HK-2 (cell line): Measurements from ENCODE around the gene ERC1.

ENCODE experiments used
- DNase-seq: peaks from one replicate; pipeline ENCODE4 v3.0.0-alpha.2; 2018; ENCODE audit not compliant: unreplicated experiment

ERC1 gene

DNA sequence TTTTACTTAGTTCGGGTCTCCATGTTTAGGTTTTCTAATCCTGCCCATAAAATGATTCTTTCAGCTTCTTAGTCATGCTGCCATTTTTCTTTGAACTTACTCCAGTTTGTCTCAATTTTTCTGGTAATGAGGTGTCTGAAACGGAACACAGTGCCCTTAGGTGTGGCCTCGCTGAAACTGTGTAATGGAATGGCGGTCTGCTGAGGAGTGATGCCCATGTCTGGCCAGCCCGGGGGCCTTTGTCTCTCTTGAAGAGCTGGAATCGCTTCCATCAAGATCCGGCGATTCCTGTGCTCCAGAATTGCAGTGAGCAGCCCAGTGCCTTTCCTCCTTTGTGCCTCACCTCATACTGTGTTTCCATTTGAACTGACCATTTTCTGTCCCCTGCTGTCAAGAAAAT, 490.9 kb downstream of the ERC1 start:
- DNase-seq, result no peak

DNA sequence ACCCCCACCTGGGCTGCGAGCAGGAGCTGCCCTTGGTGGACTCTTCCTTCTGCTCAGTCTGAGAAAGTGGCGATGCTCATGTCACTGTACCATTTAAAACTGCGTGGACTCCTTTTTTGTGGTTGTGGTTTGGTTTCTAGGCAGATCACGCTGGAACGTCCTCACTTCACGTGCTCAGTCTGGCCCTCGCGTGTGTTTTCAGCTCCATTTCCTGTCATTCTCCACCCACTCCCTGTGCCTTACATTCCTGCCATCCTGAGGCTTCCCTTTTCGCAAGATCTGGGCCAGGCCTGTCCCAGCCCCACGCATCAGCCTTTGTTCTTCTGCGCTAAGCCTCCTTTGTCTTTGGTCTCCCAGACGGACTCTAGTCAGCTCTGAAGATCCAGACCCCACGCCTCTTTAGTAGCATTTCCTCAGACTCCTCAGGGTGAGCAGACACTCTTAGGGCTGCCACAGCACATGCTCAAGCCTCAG, 497.9 kb downstream of the ERC1 start:
- DNase-seq, result no peak

DNA sequence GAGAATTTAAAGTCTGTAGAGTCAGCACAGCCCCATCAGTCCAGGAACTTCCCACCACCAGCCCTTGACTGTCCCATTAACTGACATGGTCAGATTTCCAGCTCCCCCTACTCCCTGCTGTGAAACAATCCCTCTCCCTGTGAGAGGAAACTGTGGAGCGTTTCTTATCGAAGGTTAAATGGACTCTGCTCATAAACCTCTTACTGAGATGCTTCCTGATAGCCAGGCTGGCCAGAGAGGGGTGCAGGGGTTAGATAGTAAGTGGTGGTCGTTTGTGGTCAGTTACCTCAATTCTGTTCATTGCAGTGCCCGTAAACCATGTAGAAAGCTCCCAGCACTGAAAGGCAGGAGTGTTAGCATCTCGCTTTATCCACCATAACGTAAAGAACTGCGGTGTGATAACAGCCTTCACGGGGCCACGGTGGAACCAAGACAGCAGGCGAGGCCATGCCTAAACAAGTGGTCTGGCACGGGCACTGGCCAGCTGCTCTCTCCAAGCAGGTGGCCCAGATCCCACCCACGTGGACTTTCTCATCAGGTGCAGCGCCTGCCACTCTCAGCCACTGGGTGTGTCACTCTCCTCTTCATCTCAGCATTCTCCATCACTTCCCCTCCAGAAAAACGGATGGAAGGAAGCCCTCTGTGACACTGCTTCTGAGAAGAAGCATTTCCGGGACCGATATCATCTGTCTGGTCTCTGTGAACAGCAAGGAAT, 501.1 kb downstream of the ERC1 start:
- DNase-seq, result no peak

DNA sequence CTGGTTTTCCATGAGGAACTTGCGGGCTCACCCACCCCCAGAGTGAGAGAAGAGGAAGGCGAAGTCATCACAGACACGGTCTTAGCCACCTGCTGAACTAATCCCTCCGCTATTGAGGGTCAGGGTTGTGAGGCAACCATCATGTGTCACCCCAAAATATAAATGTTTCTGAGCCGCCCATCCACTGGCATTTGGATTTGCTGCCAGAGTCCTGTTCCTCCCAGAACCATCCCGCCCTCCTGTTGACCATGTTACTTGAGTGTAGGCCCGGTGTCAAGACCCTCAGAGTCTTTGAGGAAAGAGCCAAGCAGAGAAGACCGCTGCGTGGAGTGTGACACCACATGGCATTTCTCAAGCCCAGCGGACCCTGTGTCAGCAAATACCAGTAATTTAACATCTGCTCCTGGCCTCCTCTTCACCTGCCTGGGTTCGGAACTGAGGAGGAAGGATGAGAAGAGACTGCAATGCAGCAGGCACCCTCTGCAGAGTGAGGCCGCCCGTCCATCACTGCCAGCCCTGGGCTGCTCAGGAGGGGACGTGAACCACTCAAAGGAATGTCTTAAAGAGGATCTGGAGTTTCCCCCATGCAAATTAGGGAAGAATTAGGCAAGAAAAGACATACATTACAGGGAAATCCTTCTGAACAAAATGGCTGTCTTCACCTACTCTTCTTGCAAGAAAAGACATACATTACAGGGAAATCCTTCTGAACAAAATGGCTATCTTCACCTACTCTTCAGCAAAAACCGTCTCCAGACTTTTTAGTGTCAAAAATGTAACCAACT, 502.9 kb downstream of the ERC1 start:
- DNase-seq, result no peak

DNA sequence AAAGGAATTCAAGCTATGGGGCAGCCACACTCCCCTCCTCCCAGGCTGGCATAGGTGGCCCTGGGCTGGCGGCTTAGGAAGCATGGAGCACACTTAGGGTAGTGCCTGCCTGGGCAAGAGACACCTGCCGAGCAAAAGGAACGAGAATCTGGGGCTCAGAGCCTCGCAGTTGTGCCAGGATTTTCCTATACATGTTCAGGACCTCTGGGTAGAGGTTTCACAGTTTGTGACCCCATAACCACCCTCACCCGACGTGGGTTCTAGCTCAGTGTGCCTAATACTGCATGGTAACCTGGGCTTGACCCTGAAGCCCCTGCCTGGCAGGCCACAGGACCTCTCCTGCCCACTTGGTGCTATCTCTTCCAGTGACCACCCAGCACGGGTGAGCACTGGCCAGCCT, 503.8 kb downstream of the ERC1 start:
- no peak for DNase-seq

DNA sequence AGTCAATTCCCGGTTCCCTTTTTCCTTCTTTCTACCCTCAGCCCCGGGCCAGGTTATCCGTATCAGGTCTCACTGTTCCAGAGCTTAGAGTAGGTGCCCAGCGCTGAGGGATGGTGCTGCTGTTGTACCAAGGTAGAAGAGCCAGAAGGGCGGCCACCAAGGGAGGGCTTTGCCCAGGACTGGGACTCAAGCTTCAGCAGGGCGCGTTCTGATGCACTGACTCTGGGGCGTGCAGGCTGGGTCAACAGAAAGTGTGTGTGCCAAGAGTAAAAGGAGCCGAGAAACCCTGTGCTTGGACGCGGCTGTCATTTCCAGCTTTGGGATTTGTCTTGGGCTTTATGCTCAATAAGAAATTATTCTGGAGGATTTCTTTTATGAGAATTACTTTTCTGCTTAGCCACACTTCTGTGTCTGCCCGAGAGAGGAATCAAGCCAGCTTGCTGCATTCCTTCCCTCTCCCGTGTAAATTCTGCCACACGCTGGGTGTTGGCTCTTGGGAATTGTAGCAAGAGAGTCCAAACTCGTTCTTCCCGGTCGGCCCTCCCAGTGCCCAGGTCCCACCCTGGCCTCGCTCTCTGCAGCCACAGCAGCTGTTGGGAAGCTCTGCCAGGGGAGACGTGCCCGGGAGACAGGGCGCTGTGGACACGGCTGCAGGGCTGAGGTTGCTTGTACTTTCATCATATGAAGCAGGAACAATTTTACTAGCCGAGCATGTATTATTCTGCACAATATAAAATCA, 505.3 kb downstream of the ERC1 start:
- no peak for DNase-seq

DNA sequence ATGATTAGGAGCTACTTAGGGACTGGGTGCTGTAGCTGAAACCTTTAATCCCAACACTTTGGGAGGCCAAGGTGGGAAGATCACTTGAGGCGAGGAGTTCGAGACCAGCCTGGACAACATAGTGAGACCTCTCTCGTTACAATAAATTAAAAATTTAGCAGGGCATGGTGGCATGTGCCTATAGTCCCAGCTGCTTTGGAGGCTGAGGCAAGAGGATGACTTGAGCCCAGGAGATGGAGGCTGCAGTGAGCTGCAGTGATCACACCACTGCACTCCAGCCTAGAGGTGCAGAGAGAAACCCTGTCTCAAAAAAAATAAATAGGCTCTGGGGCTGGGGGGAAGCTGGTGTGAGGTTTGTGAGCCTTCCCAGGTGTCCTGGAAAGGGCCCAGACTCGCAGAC, 506.1 kb downstream of the ERC1 start:
- no peak for DNase-seq

DNA sequence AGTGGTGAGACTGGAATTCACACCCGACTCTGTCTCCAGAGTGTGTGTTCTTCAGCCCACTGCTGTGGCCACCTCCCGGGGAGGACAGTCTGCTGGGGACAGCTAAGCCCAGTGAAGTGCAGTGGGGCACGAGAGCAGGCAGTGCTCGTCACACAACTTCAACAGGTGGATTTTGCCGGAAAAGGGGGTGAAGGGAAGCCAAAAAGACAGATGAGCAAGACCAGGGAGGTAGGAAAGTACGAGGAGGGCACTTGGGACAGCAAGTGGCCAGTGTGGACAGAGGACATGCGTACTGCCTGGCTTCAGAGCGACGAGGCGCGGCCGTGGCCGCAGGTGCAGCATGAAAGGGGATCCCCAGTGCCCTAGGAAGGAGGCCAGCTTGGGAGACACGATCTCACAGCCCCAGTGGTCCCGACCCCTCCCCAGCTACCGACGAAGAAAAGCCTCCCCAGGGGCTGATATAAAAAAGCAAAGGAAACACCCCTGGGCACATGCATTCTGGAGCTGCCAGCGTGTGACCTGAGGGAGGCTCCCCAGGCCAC, 507.2 kb downstream of the ERC1 start:
- no peak for DNase-seq

DNA sequence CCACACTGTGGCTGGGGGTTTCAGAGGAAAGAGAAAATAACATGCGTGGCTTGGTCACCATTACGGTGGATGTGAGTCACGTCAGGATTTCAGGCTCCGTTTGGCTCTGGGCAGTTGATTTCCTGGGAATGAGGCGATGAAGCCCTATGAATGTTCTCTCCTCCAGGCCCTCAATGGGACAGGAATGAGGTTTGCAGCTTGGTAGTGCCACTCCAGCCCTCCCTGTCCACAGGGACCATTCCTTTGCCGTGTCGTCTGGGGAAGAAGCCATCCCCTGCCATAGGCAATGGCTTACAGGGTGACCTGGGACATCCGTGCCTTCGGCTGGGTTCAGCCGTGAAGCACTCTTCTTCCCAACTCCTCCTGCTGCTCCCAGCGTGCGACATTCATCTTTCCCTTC, 508.3 kb downstream of the ERC1 start:
- DNase-seq, result no peak

DNA sequence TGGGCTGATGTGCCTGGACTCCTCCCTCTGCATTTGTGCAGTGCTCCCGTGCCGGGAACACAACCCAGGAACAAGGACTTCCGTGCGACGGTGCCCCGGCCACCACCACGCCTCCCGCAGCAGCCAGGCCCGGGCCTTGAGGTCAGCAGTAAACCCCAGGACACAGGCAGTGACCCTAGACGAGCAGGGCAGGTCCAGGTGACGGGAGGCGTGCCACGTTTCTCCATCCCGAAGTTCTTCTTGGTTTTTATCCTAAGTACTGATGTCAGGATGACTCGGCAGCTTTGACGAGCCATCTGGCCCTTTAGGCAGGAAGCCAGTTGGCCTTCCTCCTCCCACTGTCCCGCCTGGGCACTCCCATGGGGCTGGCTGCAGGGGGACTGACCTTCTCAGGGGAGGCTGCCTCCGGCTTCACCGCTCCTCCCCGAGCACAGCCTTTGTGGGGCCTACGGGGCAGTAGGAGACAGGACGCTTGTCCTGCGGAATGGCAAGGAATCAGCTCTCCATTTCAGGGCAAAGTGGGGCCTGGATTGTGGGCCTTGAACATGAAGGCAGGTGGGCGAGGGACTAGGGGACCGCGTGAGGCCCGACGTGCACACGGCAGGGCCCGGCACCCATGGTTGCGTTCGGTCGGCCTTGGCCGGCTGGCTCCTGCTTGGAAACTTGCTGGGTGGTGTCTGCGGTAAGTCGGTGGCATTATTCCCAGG, 509.2 kb downstream of the ERC1 start:
- no peak for DNase-seq

DNA sequence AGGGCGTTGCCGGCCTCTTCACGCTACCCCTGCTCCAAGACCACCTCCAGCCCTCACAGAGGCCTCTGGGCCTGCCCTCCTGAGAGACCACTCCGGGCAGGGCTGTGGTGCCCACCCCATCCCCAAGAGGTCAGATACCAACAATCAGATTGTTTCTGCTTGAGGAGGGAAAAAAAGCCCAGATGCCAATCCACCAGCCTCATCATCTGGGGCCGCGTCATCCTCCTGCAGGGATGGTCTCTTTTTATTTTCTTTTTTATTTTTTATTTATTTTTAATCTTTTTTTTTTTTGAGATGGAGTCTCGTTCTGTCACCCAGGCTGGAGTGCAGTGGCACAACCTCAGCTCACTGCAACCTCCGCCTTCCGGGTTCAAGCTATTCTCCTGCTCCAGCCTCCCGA, 510.0 kb downstream of the ERC1 start:
- DNase-seq, result no peak

DNA sequence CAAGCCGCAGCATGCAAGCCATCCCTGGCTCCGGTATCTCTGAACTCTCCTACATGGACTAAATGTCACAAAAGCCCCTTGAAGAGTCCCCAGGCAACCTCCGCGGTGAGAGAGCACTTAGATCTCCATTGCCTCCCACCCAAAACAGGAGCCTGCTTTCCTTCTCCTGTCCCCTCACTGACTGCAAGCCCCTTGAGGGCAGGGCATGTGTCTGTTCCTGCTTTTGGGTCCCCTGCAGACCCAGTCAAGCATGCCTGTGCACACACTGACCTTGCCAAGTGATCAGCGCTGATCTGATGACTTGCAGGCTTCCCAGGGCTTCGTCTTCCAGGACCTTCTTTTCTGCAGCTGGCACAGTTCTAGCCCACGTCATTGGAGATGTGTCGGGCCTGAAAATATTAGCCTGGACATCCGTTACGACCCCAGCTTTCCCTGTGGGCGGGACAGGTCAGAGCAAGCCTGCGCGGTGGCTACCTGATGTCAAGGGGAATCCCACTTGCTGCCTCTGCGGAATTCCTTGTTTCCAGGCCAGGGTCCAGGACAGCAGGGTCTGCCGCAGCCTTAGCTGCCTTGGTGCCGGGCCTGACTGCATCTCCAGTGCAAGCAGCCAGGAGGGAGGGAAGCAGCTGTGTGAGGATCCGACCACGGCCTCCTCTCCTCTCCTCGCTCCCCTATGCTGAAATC, 510.8 kb downstream of the ERC1 start:
- no peak for DNase-seq

DNA sequence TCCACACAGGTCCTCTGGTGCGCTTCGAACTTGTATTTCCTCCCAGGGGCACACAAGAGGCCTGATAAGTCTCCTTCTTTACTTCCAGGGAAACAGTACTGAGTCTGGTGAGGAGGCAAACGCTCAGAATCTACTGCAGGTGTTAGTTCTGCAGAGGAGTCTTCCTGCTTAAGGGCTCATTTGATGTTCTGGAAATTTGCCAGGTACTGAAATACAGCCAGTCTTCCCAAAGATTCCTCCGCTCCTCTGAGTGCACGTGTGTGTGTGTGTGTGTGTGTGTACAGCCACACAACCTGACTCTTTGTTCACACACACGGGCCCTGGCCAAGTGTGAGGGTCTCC, 511.3 kb downstream of the ERC1 start:
- DNase-seq, result no peak

DNA sequence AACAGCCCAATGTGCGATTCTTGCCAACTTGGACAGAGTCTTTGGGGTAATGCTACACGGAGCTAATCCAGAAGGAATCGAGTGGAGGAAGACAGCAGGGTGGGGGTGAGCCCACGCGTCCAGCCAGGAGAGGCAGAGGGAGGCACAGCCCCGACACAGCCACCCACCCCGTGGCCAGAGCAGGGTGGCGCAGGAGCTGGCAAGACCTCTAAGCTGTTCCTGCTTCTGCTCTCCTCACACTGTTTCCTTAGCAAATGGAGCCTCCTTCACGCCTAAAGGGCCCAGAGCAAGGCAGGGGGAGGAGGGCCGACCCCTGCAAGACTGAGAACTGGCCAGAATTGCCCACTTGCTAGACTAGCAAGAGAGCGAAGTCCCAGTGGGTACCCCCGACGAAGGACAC, 511.8 kb downstream of the ERC1 start:
- no peak for DNase-seq

DNA sequence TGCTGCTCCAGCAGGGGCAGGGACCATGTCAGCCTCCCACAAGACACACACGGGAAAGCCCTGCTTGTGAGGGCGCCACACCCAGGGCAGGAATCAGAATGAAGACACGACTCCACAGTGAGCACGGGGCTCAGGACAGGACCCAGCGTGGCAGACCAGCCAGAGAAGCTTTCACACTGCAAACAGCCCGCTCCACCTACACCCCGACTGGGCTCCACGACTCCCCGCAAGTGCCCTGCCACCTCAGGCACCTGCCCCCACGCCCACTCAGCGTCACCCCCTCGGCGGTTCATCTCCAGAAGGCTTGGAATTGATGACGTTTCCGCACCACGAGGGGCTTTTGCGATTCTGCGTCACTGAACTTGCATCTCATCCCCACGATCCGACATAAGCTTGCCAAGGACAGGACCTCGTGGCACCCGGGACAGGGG, 512.3 kb downstream of the ERC1 start:
- DNase-seq, result no peak

DNA sequence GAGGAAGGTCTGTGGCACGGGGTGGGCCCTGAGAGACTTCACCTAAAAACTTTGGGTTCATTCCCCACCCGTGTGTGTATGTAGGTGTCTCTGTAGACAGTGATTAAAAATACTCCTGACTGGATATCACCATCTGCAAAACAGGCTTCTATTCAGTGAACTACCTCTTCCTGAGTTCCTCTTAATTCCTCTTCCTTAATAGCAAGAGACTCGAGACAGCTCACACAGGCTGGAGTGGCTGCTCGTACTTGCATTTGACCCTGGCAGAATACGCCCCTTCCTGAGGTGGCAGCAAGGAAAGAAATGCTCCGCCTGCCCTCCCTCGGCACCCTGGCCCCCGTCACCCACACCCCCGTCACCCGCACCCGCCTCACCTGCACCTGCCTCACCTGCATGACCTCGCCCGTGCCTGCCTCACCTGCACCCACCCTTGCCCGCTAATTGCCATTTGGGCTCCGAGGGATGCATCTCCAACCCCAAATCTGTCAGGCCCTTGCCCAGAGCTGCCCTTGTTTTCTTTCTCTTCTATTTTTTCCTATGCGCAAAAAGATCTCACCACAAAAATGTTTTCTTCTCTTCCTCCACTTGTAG, 513.4 kb downstream of the ERC1 start:
- DNase-seq, result no peak

DNA sequence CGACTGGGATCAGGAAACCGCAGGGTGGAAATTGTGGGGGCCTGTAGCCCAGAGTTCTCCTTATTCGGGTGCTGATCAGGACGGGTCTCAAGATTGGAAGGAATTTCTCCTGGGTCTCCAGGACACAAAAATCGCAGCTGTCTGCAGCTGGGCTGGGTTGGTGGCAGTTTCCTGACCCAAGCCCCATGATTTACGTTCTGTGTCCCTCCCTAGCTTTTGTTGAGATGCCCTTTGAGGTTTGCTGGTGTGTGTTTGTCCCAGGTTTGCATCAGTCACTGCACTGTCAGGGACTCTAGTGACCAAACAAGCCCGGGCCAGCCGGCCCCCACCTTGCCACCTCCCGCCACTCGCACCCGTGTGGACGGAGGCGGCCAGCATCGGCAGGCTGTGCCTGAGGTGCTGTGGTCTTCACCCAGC, 513.9 kb downstream of the ERC1 start:
- DNase-seq, result no peak

DNA sequence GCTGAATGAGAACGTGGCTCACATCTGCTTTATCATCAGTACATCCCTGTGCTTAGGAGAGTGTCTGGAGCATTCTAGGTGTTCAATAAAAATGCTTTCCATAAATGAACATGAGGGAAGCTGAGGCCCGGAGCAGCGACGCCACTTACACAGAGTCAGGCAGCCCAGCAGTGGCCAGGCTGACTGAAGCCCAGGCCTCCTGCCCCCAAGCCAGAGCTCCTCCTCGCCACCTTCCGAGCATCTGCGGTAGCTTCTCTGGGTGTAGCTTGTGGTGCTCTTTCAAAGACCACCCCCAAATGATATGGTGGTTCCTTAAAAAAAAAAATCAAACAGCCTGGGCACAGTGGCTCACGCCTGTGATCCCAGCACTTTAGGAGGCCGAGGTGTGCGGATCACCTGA, 514.6 kb downstream of the ERC1 start:
- DNase-seq, result no peak

DNA sequence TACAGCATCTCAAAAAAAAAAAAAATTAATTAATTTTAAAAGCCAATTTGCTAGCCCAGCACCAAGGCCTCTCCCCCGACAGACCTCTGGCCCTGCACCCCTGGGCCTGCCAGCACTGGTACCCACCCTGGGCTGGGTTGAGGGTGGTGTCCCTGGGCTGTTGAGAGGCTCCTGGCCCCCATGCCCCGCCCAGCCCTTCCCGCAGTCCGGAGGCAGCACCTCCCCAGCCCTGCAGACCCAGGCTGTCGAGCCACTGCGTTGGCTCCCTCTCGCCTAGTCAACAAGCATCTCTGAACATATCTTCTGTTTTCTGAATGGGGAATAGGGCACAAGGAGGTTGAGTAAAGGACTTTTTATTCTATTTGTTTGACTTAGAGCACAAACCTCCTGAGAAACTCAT, 516.3 kb downstream of the ERC1 start:
- no peak for DNase-seq

DNA sequence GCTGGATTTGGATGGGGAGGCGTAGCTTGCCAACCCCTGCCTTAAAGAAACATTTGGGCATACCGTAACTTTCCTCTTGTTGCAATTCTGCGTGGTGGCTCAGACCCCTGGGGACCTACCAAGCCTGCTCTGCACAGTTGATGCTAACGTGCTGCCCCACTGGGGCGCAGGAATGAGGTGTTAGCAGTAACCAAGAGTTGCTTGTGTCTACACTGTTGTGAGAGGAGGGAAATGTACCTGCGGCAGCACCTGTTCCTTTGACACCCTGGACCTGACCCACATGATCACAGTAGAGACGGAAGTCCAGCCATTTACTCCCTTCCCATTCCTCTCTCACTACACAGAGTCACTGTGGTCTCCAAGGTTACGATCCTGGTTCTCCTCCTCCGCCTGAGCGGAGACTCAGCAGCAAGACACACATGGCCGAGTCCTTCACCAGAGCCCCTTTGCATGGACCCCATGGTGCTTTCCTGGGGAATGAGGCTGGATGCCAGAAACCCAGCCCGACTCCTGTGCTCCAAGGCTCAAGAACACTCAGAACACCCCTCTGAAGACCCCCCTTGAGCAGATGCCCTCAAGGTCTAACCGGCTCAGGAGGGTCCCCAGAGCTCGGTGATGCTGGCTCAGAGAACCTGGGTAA, 518.5 kb downstream of the ERC1 start:
- no peak for DNase-seq
